Activated gamma-delta T cell treated with anti-CD3 and anti-CD28 coated beads, Interleukin-2, amount 50 U/mL, for 16 hours (primary cell): ENCODE measurements around the gene CLCC1.

Experiments
- DNase-seq: peaks from one replicate; pipeline ENCODE4 v3.0.0-alpha.2; 2020; ENCODE audit warnings: low read depth

Gene CLCC1

DNA sequence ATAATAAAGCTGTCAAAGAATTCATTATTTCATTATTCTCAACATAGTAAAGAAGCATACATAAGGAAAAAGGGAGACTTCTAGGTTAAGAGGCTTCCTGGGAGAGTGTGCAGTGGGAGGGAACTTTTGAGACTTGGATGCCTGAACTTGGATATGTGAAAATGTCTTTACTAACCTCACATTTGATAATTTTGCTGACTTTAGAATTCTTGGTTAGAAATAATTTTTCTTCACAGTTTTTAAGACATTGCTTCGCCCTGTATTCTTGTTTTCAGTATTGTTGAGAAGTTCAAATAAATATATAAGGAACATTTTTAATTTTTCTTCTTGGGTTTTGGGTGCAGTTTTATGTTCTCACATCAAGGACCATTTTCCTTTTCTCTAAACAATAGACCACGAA lies 46.5 kb downstream of the CLCC1 start:
- no peak for DNase-seq
